Endothelial cell of umbilical vein (primary cell): ENCODE data around the gene BRSK1.

Experiments used
- EZH2 ChIP-seq: IDR thresholded peaks from 2 replicates; pipeline ENCODE4 v1.6.1; 2012; ENCODE audit warnings: borderline replicate concordance, low read depth, mild to moderate bottlenecking, moderate library complexity, low read length, inconsistent platforms; ENCODE audit not compliant: severe bottlenecking
- POLR2AphosphoS5 ChIP-seq: IDR thresholded peaks from 2 replicates; pipeline ENCODE4 v1.6.1; 2012; ENCODE audit warnings: low read depth, mild to moderate bottlenecking, control low read depth, low read length, moderate library complexity; ENCODE audit not compliant: insufficient read depth
- TF ChIP-seq, protein P1 (sequence below): IDR thresholded peaks from 2 replicates; pipeline ENCODE4 v1.6.1; 2011; ENCODE audit not compliant: insufficient read depth, insufficient read length

DNA sequence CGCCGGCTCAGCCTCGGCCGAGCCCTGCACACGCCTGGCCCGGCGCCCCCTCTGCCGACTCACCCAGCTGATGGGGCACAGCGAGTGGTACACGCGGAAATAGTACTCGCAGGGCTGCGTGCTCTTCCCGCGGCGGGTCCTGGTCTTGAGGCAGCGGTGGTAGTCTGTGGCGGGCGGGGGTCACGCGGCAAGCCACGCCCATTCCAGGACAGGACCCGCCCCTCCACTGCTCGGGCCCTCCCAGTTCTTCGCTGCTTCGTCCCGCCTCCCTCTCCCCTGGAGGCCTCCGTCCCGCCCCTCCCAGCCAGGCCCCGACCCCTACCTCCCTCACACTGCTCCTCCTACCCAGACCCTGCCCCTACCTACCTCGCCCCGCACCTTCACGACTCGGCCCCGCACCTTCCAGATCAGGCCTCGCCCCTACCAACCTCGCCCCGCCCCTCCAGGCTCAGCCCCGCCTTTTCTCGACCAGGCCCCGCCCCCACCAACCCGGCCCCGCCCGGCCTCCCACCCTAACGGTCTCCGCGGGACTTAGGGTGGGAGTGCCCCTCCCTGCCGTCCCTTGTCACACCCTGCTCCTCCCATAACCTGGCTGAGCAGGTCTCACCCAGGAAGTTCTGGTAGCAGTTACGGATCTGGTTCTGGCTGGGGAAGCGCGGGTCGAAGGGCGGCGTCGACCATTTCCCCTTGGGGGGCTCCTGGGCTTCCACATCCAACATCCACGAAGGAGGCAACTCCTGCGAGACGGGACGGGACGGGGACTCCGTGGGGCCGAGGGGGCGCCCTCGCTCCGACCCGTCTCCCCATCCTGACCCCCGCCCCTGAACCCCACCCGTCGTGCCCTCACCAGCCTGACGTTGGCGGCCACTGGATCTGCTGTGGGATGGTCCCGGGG is 70.3 kb downstream of the BRSK1 start:
- TF ChIP-seq, protein P1, sequence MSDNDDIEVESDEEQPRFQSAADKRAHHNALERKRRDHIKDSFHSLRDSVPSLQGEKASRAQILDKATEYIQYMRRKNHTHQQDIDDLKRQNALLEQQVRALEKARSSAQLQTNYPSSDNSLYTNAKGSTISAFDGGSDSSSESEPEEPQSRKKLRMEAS: no peak
- TF ChIP-seq EZH2 (peak; percentile 33), POLR2AphosphoS5 (no peak)
